Suprapubic skin (tissue), 3 donors: ENCODE results near the gene FKBP2.

ENCODE experiments used
- POLR2AphosphoS5 ChIP-seq, 3 donors: sonication (generic); formaldehyde crosslinking; IDR thresholded peaks; one replicate each; pipeline ENCODE4 v1.6.1; 2017; ENCODE audit warnings: antibody characterized with exemption in 3 of 3
- TF ChIP-seq, protein P1 (sequence below), 2 donors: fragments of 200-600 bp in 1 of 2; fragments of 450-650 bp in 1 of 2; sonication (generic) in 1 of 2; IDR thresholded peaks; one replicate each; pipeline ENCODE4 v1.5.1; 2016 to 2019; ENCODE audit warnings: antibody characterized with exemption in 2 of 2, mild to moderate bottlenecking in 1 of 2, moderate library complexity in 1 of 2

- TF ChIP-seq POLR2AphosphoS5 (IDR thresholded peaks at IDR 0.05): no peak
- TF ChIP-seq, protein P1, sequence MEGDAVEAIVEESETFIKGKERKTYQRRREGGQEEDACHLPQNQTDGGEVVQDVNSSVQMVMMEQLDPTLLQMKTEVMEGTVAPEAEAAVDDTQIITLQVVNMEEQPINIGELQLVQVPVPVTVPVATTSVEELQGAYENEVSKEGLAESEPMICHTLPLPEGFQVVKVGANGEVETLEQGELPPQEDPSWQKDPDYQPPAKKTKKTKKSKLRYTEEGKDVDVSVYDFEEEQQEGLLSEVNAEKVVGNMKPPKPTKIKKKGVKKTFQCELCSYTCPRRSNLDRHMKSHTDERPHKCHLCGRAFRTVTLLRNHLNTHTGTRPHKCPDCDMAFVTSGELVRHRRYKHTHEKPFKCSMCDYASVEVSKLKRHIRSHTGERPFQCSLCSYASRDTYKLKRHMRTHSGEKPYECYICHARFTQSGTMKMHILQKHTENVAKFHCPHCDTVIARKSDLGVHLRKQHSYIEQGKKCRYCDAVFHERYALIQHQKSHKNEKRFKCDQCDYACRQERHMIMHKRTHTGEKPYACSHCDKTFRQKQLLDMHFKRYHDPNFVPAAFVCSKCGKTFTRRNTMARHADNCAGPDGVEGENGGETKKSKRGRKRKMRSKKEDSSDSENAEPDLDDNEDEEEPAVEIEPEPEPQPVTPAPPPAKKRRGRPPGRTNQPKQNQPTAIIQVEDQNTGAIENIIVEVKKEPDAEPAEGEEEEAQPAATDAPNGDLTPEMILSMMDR (IDR thresholded peaks at IDR 0.05): no peak
These were observed 21.1 kb upstream of the FKBP2 start for GRCh38 chr11:64219755-64220154.
